ENCODE results near the gene LRRC3.

LRRC3 gene

DNA sequence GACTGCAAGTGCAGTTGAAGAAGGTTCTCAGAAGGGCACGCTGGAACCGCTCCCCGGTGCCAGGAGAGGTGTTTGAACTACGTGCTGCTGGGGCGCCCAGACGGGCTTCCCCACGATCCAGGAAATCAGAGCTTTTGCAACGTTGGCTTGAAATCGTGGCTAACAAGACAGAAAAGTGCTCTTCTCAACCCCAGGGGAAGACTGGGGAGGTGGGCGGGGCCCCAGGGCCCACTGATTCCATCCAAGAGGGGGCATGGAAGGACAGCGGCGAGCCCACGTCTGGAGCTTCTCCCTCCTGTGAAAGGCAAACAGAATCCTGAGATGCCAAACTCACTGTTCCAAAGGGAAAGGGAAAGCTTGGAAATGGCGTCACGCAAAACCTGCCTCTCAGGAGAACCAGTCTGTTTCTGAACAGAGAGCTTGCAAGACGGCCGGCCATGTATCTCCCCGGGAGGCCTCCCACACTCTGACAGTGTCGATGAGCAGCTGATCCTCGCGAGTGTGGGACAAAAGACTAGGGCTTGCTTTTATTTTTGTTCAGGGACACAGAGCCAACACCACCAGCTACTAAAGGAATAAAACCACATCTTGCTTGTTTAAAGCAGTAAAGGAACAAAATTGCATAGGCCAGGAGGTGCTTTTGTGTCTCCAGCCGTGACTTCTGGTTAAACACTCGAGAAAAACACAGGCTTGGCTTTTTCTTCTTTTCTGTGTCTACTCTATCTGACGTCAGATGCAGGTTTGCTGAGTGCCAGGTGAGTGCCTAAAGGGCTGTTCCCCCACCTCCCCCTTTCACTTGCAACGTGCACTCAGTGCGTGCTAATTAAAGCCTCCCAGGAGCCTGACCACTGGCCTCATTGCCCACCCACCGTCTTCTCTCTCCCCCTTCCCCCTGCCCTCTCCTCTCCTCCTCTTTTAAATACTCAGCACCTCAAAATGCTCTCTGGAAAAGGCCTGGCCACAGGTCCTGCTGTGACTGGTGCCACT lies 41.5 kb downstream of the LRRC3 start:
- no peak for TF ChIP-seq TCF12 (IDR thresholded peaks at IDR 0.05; ENCODE audit: low read depth)
- TF ChIP-seq TAF1 (IDR thresholded peaks at IDR 0.05; ENCODE audit: low read depth) = no peak
- no peak for TF ChIP-seq TEAD4 (IDR thresholded peaks at IDR 0.05)
- TF ChIP-seq RAD21 (IDR thresholded peaks at IDR 0.05; ENCODE audit: low read depth) = no peak
- TF ChIP-seq REST (IDR thresholded peaks at IDR 0.05; ENCODE audit: low read depth) = no peak
- no peak for TF ChIP-seq FOXM1 (IDR thresholded peaks at IDR 0.05; ENCODE audit: borderline replicate concordance, low read depth)
- TF ChIP-seq EP300 (IDR thresholded peaks at IDR 0.05; ENCODE audit: borderline replicate concordance) = no peak
- no peak for TF ChIP-seq USF1 (IDR thresholded peaks at IDR 0.05)
- no peak for TF ChIP-seq ZBTB7A (IDR thresholded peaks at IDR 0.05; ENCODE audit: low read depth)
- no peak for TF ChIP-seq CREB1 (IDR thresholded peaks at IDR 0.05; ENCODE audit: low read depth)
- no peak for TF ChIP-seq MAX (IDR thresholded peaks at IDR 0.05)
- TF ChIP-seq NFIC (IDR thresholded peaks at IDR 0.05) = no peak
- no peak for TF ChIP-seq EGR1 (IDR thresholded peaks at IDR 0.05)
- TF ChIP-seq CEBPB (IDR thresholded peaks at IDR 0.05) = no peak
- TF ChIP-seq YY1 (IDR thresholded peaks at IDR 0.05; ENCODE audit: low read depth) = no peak

DNA sequence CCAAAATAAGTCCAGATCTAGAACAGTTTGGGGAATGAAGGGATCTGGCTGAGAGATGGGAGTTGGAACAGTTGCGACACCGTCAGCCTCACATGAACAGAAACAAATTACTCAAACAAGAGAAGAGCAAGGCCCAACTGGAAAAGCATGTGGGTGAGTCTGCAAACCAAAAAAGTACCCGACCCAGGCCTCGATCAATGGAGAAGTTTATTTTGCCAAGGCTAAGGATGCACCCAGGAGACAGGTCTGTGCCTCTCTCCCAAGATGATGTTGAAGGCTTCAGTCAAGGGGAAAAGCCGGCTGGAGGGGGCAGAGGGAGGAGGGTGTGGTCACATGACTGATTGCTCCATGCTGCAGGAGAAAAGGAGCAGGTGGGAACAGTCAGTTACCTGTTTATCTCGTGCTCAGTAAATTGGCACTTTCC lies 42.4 kb downstream of the LRRC3 start:
- TF ChIP-seq RAD21 (IDR thresholded peaks at IDR 0.05; ENCODE audit: low read depth) = no peak
- no peak for TF ChIP-seq NFIC (IDR thresholded peaks at IDR 0.05)
- TF ChIP-seq FOXM1 (IDR thresholded peaks at IDR 0.05; ENCODE audit: borderline replicate concordance, low read depth) = no peak
- TF ChIP-seq USF1 (IDR thresholded peaks at IDR 0.05) = no peak
- TF ChIP-seq EGR1 (IDR thresholded peaks at IDR 0.05) = no peak
- no peak for TF ChIP-seq EP300 (IDR thresholded peaks at IDR 0.05; ENCODE audit: borderline replicate concordance)
- no peak for TF ChIP-seq TEAD4 (IDR thresholded peaks at IDR 0.05)
- TF ChIP-seq CREB1 (IDR thresholded peaks at IDR 0.05; ENCODE audit: low read depth) = no peak
- TF ChIP-seq TAF1 (IDR thresholded peaks at IDR 0.05; ENCODE audit: low read depth) = no peak

DNA sequence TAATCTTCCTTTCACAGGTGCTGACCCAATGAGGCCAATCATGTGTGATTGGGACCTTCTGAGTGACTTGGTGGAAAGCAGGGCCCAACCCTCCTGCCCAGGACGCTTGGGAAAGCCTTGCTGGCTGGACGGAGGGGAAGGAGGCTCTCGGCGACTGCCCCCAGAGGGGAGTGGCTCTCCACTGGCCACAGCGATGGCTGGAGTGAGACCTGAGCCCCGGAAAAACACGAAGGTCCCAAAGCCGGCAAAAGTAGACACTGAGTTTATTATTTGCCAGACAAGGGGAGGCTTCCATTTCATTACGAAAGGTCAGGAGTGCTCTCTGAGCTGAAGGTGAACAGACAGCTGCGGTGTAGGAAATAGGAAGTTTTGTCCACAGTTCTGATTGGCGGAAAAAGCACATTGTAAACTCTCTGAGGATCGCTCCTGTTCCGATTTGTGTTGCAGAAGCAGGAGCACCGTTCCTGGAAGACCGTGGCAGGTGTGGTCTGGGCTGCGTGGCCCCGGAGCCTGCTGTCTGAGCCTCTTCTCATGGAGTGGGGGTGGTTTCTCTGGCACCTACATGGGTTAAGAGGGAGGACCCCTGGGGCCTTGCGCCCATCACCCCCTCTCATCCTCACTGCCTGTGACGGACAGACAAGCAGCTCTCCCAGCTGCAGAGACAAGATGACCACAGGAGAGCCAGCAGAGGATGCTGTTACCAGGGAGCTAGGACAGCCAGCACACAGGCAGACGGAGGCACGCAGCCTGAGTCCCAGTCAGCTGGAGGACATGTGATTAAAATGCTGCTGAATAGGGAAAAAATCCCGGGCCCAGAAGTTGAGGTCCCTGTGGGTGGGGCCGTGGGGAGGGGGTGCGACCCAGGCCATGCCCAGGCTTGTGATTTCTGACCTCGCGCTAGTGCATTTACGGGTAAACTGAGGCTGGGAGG lies 43.2 kb downstream of the LRRC3 start:
- TF ChIP-seq CEBPB (IDR thresholded peaks at IDR 0.05) (no peak), ZBTB7A (IDR thresholded peaks at IDR 0.05; ENCODE audit: low read depth) (no peak), RAD21 (IDR thresholded peaks at IDR 0.05; ENCODE audit: low read depth) (no peak), REST (IDR thresholded peaks at IDR 0.05; ENCODE audit: low read depth) (no peak), USF1 (IDR thresholded peaks at IDR 0.05) (no peak), EGR1 (IDR thresholded peaks at IDR 0.05) (no peak), NFIC (IDR thresholded peaks at IDR 0.05) (no peak), CREB1 (IDR thresholded peaks at IDR 0.05; ENCODE audit: low read depth) (no peak), EP300 (IDR thresholded peaks at IDR 0.05; ENCODE audit: borderline replicate concordance) (no peak), TEAD4 (IDR thresholded peaks at IDR 0.05) (no peak), FOXM1 (IDR thresholded peaks at IDR 0.05; ENCODE audit: borderline replicate concordance, low read depth) (no peak), YY1 (IDR thresholded peaks at IDR 0.05; ENCODE audit: low read depth) (no peak), MAX (IDR thresholded peaks at IDR 0.05) (no peak), TAF1 (IDR thresholded peaks at IDR 0.05; ENCODE audit: low read depth) (no peak), TCF12 (IDR thresholded peaks at IDR 0.05; ENCODE audit: low read depth) (no peak)

DNA sequence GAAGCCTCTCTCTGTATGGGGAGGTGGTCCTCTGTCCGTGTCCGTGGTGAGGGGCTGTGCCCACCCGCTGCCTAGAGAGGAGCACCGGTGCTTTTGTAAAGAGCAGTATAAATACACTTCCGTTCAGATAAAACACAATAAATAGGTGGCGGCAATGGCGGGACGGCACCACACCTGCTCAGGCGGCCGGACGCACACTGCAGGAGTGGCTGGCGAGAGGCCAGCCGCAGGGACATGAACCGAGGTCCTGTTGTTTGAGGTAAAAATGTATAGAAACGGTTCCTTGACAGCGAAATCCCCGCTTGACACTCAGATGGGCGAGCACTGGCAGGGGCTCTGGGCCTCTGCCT lies 43.9 kb downstream of the LRRC3 start:
- TF ChIP-seq EP300 (IDR thresholded peaks at IDR 0.05; ENCODE audit: borderline replicate concordance) = no peak
- no peak for TF ChIP-seq USF1 (IDR thresholded peaks at IDR 0.05)
- TF ChIP-seq MAX (IDR thresholded peaks at IDR 0.05) = no peak
- no peak for TF ChIP-seq RAD21 (IDR thresholded peaks at IDR 0.05; ENCODE audit: low read depth)
- no peak for TF ChIP-seq CEBPB (IDR thresholded peaks at IDR 0.05)
- TF ChIP-seq ZBTB7A (IDR thresholded peaks at IDR 0.05; ENCODE audit: low read depth) = no peak
- no peak for TF ChIP-seq NFIC (IDR thresholded peaks at IDR 0.05)
- no peak for TF ChIP-seq EGR1 (IDR thresholded peaks at IDR 0.05)
- TF ChIP-seq CREB1 (IDR thresholded peaks at IDR 0.05; ENCODE audit: low read depth) = no peak
- no peak for TF ChIP-seq TEAD4 (IDR thresholded peaks at IDR 0.05)
- TF ChIP-seq YY1 (IDR thresholded peaks at IDR 0.05; ENCODE audit: low read depth) = no peak
- no peak for TF ChIP-seq REST (IDR thresholded peaks at IDR 0.05; ENCODE audit: low read depth)
- TF ChIP-seq TCF12 (IDR thresholded peaks at IDR 0.05; ENCODE audit: low read depth) = no peak
- TF ChIP-seq TAF1 (IDR thresholded peaks at IDR 0.05; ENCODE audit: low read depth) = no peak
- no peak for TF ChIP-seq FOXM1 (IDR thresholded peaks at IDR 0.05; ENCODE audit: borderline replicate concordance, low read depth)
